ENCODE results near the gene LMTK3. TPM values are rescaled to one million over a fixed set of nuclear protein-coding genes. Genes with fewer than 3 reads are reported as not detected.

LMTK3 gene
- total and polyA plus RNA-seq, 10 donors, result 0.29 to 4.2 (median 1.3) TPM

DNA sequence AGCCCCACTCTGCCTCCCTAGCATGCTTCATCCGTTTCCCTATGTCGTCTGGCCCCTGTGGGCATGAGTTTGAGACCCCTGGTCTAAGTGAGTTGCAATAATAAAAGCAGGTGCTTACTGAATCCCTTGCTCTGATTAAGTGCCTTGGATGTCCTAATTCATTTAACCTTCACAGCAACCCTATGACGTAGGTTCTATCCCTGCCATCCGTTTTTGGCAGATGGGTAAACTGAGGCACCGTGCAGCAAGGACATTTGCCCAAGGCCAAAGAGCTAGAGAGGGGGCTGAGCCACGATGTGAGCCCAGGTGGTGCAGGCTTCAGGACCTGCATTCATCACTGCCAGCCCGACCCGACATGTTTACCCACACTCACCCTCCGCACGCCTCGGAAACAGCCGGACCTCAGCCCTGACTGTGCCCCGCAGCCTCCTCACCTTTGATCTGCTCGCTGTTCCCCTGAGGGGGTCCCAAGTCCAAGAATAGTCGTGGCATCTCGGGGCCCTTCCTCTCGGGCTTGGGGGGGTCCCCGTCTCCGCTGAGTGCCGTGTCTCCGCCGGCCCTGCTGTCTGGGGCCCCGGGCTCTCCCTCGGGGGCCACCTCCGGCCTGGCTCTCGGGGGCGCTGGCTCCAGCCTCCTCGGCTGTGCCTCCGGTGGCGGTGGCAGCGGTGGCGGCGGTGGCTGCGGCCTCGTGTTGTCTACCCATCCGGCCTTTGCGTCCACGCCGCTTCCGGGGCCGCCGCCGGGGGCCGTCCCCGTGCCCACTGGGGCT lies 14.5 kb downstream of the LMTK3 start:
- Histone ChIP-seq H3K4me1 (peaks cover 4 to 62% (median 29%) of the 10 kb centered on the region in 6 donors), H3K27me3 (replicated peaks in 1 of 7) (peaks cover 0 to 97% (median 63%) of the 10 kb centered on the region in 7 donors), H3K27ac (no peak overlapping the region), H3K9me3 (peaks cover 0 to 4% (median 0%) of the 10 kb centered on the region in 8 donors), H3K4me3 (no peak overlapping the region), H3K36me3 (no peaks in the 10 kb centered on the region)
- 75 to 91% (median 86%) methylated on average over 39 to 45 of the region's 45 CpGs for WGBS, 5 donors
- DNase-seq, result no peak
- TF ChIP-seq, protein P1, sequence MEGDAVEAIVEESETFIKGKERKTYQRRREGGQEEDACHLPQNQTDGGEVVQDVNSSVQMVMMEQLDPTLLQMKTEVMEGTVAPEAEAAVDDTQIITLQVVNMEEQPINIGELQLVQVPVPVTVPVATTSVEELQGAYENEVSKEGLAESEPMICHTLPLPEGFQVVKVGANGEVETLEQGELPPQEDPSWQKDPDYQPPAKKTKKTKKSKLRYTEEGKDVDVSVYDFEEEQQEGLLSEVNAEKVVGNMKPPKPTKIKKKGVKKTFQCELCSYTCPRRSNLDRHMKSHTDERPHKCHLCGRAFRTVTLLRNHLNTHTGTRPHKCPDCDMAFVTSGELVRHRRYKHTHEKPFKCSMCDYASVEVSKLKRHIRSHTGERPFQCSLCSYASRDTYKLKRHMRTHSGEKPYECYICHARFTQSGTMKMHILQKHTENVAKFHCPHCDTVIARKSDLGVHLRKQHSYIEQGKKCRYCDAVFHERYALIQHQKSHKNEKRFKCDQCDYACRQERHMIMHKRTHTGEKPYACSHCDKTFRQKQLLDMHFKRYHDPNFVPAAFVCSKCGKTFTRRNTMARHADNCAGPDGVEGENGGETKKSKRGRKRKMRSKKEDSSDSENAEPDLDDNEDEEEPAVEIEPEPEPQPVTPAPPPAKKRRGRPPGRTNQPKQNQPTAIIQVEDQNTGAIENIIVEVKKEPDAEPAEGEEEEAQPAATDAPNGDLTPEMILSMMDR (IDR thresholded peaks at IDR 0.05 in 8 of 11, conservative IDR thresholded peaks at IDR 0.05 in 3 of 11), result no peak
- TF ChIP-seq POLR2AphosphoS5 (IDR thresholded peaks at IDR 0.05), result no peak
- no peak for TF ChIP-seq POLR2A (IDR thresholded peaks at IDR 0.05)
- intact Hi-C loops (cut with DNase I; ENCODE audit: low total_unique reads), result no loop called here

DNA sequence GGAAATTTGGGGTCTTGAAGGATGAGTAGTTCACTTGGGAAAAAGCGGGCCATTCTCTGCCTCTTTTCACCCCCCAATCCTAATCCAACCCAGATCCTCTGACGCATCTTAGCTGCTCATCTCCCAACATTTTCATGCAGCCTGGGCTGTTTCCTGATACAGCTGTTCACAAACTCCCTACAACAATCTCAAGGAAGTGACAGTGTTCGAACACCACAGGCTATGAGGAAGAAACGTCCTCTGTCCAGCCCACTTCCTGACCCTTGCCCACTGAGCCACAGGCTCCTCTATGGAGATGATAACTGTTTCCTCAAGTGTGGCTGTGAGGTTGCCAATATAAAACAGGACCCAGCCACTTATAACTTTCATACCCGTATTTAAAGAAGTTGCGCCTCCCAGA lies 16.2 kb downstream of the LMTK3 start:
- intact Hi-C loops (cut with DNase I; ENCODE audit: low total_unique reads), result no loop called here
- peak in 1 of 3 donors; percentile 17 for TF ChIP-seq POLR2AphosphoS5 (IDR thresholded peaks at IDR 0.05)
- TF ChIP-seq POLR2A (IDR thresholded peaks at IDR 0.05), result no peak
- no peak for DNase-seq

DNA sequence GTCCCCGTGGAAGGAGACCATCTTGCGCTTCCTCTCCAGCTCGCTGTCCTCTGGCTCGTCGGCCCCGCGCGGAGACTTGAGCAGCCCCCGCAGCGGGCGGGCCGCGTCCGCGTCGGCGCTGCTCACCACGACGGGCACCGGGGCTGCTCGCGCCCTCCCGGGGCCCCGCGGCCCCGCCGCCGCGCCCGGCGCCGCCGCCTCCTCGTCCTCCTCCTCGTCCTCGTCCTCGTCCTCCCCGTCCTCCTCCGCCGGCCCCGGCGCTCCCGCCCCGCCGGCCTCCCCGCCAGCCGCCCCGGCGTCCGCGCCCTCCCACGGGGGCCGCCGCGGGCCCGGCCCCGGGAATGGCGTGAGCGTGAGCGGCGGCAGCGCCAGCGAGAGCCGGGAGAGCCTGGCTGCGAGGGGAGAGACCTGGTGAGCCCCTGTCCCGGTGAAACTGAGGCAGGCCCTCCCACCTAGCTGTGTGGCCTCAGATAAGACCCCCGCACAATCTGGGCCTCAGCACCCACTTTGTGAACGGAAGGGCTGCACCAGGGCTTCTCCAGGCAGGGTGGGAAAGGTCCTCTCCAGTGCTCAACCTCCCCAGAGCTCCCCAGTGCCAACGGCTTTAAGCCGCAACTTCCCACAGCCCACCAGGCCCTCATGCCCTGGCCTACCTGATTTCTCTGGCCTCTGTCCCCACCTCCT lies 17.8 kb downstream of the LMTK3 start:
- TF ChIP-seq POLR2A (IDR thresholded peaks at IDR 0.05) (no peak), POLR2AphosphoS5 (IDR thresholded peaks at IDR 0.05) (no peak)
- TF ChIP-seq, protein P1 (IDR thresholded peaks at IDR 0.05 in 8 of 11, conservative IDR thresholded peaks at IDR 0.05 in 3 of 11), result no peak
- 4 to 72% (median 7%) methylated on average over 2 to 70 of the region's 70 CpGs for WGBS, 5 donors
- peak; percentile 75 for DNase-seq
- H3K9me3 ChIP-seq, result peaks cover 0 to 4% (median 0%) of the 10 kb centered on the region in 8 donors
- no peaks in the 10 kb centered on the region for H3K36me3 ChIP-seq
- peak overlapping the region in 4 of 8 donors; percentile 59 to 77 (median 72) for H3K27ac ChIP-seq
- peaks cover 0 to 98% (median 45%) of the 10 kb centered on the region in 7 donors for H3K27me3 ChIP-seq (replicated peaks in 1 of 7)
- peak overlapping the region in 7 of 8 donors; percentile 34 to 73 (median 42) for H3K4me3 ChIP-seq
- intact Hi-C loops (cut with DNase I; ENCODE audit: low total_unique reads), result no loop called here
- peaks cover 8 to 74% (median 48%) of the 10 kb centered on the region in 6 donors for H3K4me1 ChIP-seq

More for the DNA sequence above, 16.2 kb downstream of the LMTK3 start:
- WGBS, 5 donors, result 37 to 49% (median 41%) methylated on average over 6 of the region's 6 CpGs
- Histone ChIP-seq H3K9me3 (peaks cover 0 to 4% (median 0%) of the 10 kb centered on the region in 8 donors), H3K4me1 (peaks cover 4 to 65% (median 39%) of the 10 kb centered on the region in 6 donors), H3K27me3 (replicated peaks in 1 of 7) (peaks cover 0 to 98% (median 59%) of the 10 kb centered on the region in 7 donors), H3K36me3 (no peaks in the 10 kb centered on the region), H3K4me3 (no peak overlapping the region), H3K27ac (peak overlapping the region in 1 of 8 donors; percentile 7)

DNA sequence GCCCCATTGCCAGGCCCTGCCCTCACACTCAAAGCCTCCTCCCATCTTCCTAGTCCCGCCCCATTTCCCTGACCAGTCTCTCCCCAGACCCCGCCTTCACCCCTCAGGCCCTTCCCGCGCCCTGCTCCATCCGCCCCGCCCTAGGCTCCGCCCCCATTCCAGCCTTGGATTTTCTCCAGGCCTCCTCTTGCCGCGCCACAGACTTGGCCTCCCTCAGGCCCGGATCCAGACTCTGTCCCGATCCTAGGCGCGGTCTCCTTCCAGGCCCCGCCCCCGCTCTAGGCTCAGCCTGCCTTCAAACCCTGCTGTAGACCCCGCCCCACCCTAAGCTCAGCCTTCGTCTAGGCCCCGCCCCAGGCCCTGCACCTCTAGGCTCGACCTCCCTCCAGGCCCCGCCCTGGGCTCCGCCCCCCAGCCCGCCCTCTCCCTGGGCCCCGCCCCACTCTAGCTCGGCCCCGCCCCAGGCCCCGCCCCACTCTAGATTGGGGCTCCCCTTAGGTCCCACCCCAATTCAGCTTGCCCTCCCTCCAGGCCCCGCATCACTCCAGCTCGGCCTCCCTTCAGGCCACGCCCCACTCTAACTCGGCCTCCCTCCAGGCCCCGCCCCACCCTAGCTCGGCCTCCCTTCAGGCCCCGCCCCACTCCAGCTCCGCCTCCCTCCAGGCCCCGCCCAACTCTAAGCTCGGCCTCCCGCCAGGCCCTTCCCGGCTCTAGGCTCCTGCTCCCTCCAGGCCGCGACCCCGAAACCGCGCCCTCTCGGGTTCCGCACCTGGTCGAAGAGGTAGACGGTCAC lies 18.5 kb downstream of the LMTK3 start:
- Histone ChIP-seq H3K9me3 (peaks cover 0 to 4% (median 0%) of the 10 kb centered on the region in 8 donors), H3K4me1 (peaks cover 8 to 71% (median 48%) of the 10 kb centered on the region in 6 donors), H3K36me3 (no peaks in the 10 kb centered on the region), H3K4me3 (peak overlapping the region in 7 of 8 donors; percentile 34 to 73 (median 42)), H3K27me3 (replicated peaks in 1 of 7) (peaks cover 0 to 98% (median 37%) of the 10 kb centered on the region in 7 donors), H3K27ac (peak overlapping the region in 5 of 8 donors; percentile 59 to 77 (median 68))
- intact Hi-C loops (cut with DNase I; ENCODE audit: low total_unique reads), result no loop called here
- TF ChIP-seq POLR2AphosphoS5 (IDR thresholded peaks at IDR 0.05), result peak; percentile 83 to 89 (median 86)
- no peak for TF ChIP-seq POLR2A (IDR thresholded peaks at IDR 0.05)
- TF ChIP-seq, protein P1 (IDR thresholded peaks at IDR 0.05 in 8 of 11, conservative IDR thresholded peaks at IDR 0.05 in 3 of 11), result no peak
- peak; percentile 94 for DNase-seq
- WGBS, 5 donors, result 2 to 5% (median 2%) methylated on average over 25 to 47 of the region's 47 CpGs
